IMR-90 (cell line): ENCODE data around the gene CEP83. TPM values are rescaled to one million over a fixed set of nuclear protein-coding genes. Genes with fewer than 3 reads are reported as not detected.

Source experiments
- ATAC-seq: fragments of 200-7000 bp; cut with Tn5 transposase; 2 replicates; pipeline ENCODE4 v1.9.1; 2020; ENCODE audit warnings: low read depth, mild to moderate bottlenecking, moderate library complexity
- BruUV-seq: library from RNA; stranded (reverse); fragments of 400-500 nt; replicated peaks from 2 replicates; lab custom pipeline; 2021; lab: Mats Ljungman, UMichigan
- CTCF ChIA-PET: fragments of 300-600 bp; formaldehyde crosslinking; extraction: SDS; loops from one replicate; lab custom pipeline; 2021; ENCODE audit warnings: antibody characterized with exemption; lab: Yijun Ruan, JAX
- POLR2A ChIA-PET: fragments of 300-600 bp; sonication (Branson Sonifier 250); formaldehyde crosslinking; loops from one replicate; lab custom pipeline; 2022; ENCODE audit warnings: antibody characterized with exemption; ENCODE audit not compliant: unreplicated experiment; lab: Charles Lee
- DNase-seq: peaks from one replicate; pipeline ENCODE4 v3.0.0; 2013
- H2AFZ ChIP-seq: replicated peaks from 2 replicates; pipeline ENCODE3; 2013; ENCODE audit warnings: low read length, mild to moderate bottlenecking; ENCODE audit not compliant: poor library complexity
- H2AK5ac ChIP-seq: 2 replicates; pipeline ENCODE4 v1.6.1; 2013; ENCODE audit warnings: low read depth, low read length, inconsistent platforms
- H2AK9ac ChIP-seq: replicated peaks from 2 replicates; pipeline ENCODE3; 2013; ENCODE audit warnings: mild to moderate bottlenecking, low read depth, low read length, moderate library complexity; ENCODE audit not compliant: poor library complexity
- H2BK120ac ChIP-seq: 2 replicates; pipeline ENCODE4 v1.6.1; 2013; ENCODE audit warnings: low read depth, low read length, inconsistent platforms
- H2BK15ac ChIP-seq: 3 replicates; pipeline ENCODE4 v1.6.1; 2013; ENCODE audit warnings: low read depth, low read length, inconsistent platforms
- H2BK20ac ChIP-seq: 2 replicates; pipeline ENCODE4 v1.6.1; 2013; ENCODE audit warnings: low read depth, mild to moderate bottlenecking, inconsistent platforms, low read length, moderate library complexity
- H2BK5ac ChIP-seq: 2 replicates; pipeline ENCODE4 v1.6.1; 2013; ENCODE audit warnings: mild to moderate bottlenecking, low read depth, low read length, inconsistent platforms; ENCODE audit not compliant: poor library complexity, severe bottlenecking
- H3K14ac ChIP-seq: replicated peaks from 2 replicates; pipeline ENCODE4 v1.6.1; 2013; ENCODE audit warnings: low read depth, low read length, inconsistent platforms
- H3K18ac ChIP-seq: 2 replicates; pipeline ENCODE4 v1.6.1; 2013; ENCODE audit warnings: low read depth, low read length, control low read depth
- H3K23ac ChIP-seq: 2 replicates; pipeline ENCODE4 v1.6.1; 2013; ENCODE audit warnings: low read depth, low read length, inconsistent platforms
- H3K27ac ChIP-seq: 2 replicates; pipeline ENCODE4 v1.5.1; 2013; ENCODE audit warnings: mild to moderate bottlenecking, control low read depth, low read length; ENCODE audit not compliant: insufficient read depth
- H3K27me3 ChIP-seq: 2 replicates; pipeline ENCODE4 v1.6.1; 2013; ENCODE audit warnings: low read length; ENCODE audit not compliant: control insufficient read depth, insufficient read depth
- H3K36me3 ChIP-seq: 2 replicates; pipeline ENCODE4 v1.6.1; 2013; ENCODE audit warnings: low read length, mixed read lengths; ENCODE audit not compliant: control insufficient read depth, insufficient read depth
- H3K4ac ChIP-seq: 2 replicates; pipeline ENCODE4 v1.6.1; 2013; ENCODE audit warnings: low read depth, low read length, inconsistent platforms
- H3K4me1 ChIP-seq: 2 replicates; pipeline ENCODE4 v1.6.1; 2013; ENCODE audit warnings: low read length, mixed read lengths; ENCODE audit not compliant: control insufficient read depth, insufficient read depth
- H3K4me2 ChIP-seq: 2 replicates; pipeline ENCODE4 v1.6.1; 2013; ENCODE audit warnings: low read depth, mild to moderate bottlenecking, control low read depth, low read length, moderate library complexity
- H3K4me3 ChIP-seq: 2 replicates; pipeline ENCODE4 v1.5.1; 2013; ENCODE audit warnings: low read depth, mild to moderate bottlenecking, control low read depth, low read length, moderate library complexity; ENCODE audit not compliant: insufficient read depth
- H3K56ac ChIP-seq: 2 replicates; pipeline ENCODE4 v1.6.1; 2013; ENCODE audit warnings: low read length, inconsistent platforms; ENCODE audit not compliant: insufficient read depth; ENCODE audit errors: extremely low read depth
- H3K79me1 ChIP-seq, 2 experiments: 2 replicates each; pipeline ENCODE4 v1.6.1; 2013; ENCODE audit warnings: low read length in 2 of 2, inconsistent platforms in 1 of 2, low read depth in 1 of 2
- H3K9ac ChIP-seq: 2 replicates; pipeline ENCODE4 v1.6.1; 2013; ENCODE audit warnings: low read depth, low read length, control low read depth
- H3K9me1 ChIP-seq: 2 replicates; pipeline ENCODE4 v1.6.1; 2013; ENCODE audit warnings: low read length, inconsistent platforms; ENCODE audit not compliant: insufficient read depth
- H3K9me3 ChIP-seq: 2 replicates; pipeline ENCODE4 v1.6.1; 2013; ENCODE audit warnings: low read length; ENCODE audit not compliant: control insufficient read depth, insufficient read depth
- H4K20me1 ChIP-seq: 2 replicates; pipeline ENCODE4 v1.6.1; 2013; ENCODE audit warnings: low read length, inconsistent platforms; ENCODE audit not compliant: insufficient read depth
- H4K5ac ChIP-seq: 2 replicates; pipeline ENCODE4 v1.6.1; 2013; ENCODE audit warnings: mild to moderate bottlenecking, low read depth, low read length, control low read depth
- H4K8ac ChIP-seq, 2 experiments: 2 replicates each; pipeline ENCODE4 v1.6.1; 2013; ENCODE audit warnings: low read depth in 2 of 2, low read length in 2 of 2, control low read depth in 1 of 2, inconsistent platforms in 1 of 2
- H4K91ac ChIP-seq: 2 replicates; pipeline ENCODE4 v1.6.1; 2013; ENCODE audit warnings: low read depth, low read length, inconsistent platforms; ENCODE audit not compliant: insufficient read depth
- FOS ChIP-seq: fragments of 150-350 bp; IDR thresholded peaks from 2 replicates; pipeline ENCODE4 v1.6.1; 2016; ENCODE audit warnings: low read depth, low read length
- MAFK ChIP-seq: IDR thresholded peaks from 2 replicates; pipeline ENCODE4 v1.6.1; 2012; ENCODE audit warnings: low read depth, low read length, improper control_type of control experiment
- MAZ ChIP-seq: IDR thresholded peaks from 2 replicates; pipeline ENCODE4 v1.6.1; 2012; ENCODE audit warnings: low read depth, mild to moderate bottlenecking, low read length, improper control_type of control experiment, moderate library complexity, borderline replicate concordance
- MXI1 ChIP-seq: IDR thresholded peaks from 2 replicates; pipeline ENCODE4 v1.6.1; 2012; ENCODE audit warnings: low read depth, mild to moderate bottlenecking, low read length, moderate library complexity, borderline replicate concordance
- NFE2L2 ChIP-seq: fragments of 150-350 bp; IDR thresholded peaks from 2 replicates; pipeline ENCODE4 v1.6.1; 2016; ENCODE audit warnings: low read depth, mild to moderate bottlenecking, low read length
- RCOR1 ChIP-seq: IDR thresholded peaks from 2 replicates; pipeline ENCODE4 v1.6.1; 2012; ENCODE audit warnings: mild to moderate bottlenecking, low read length, improper control_type of control experiment; ENCODE audit not compliant: insufficient replicate concordance
- RFX5 ChIP-seq: IDR thresholded peaks from 2 replicates; pipeline ENCODE4 v1.8.0; 2012; ENCODE audit warnings: low read depth, mild to moderate bottlenecking, low read length, moderate library complexity
- USF2 ChIP-seq: fragments of 150-350 bp; IDR thresholded peaks from 2 replicates; pipeline ENCODE4 v1.6.1; 2017; ENCODE audit warnings: mild to moderate bottlenecking, antibody characterized with exemption, low read length, low read depth
- WGBS, 2 experiments: methylation state at CpG; one replicate each; pipeline versions ENCODE4 v1.1.5 to v1.1.7; 2013; ENCODE audit warnings: missing lambda C conversion rate in 2 of 2; ENCODE audit not compliant: insufficient read length in 1 of 2; ENCODE audit errors: extremely low coverage in 2 of 2; 5-methylcytosine and 5-hydroxymethylcytosine counted together
- dilution Hi-C: fragments of 300-500 bp; cut with HindIII; formaldehyde crosslinking; loops from one replicate; pipeline ENCODE4 v1.14.3; 2018; ENCODE audit warnings: low sequenced_read_pairs; ENCODE audit not compliant: unreplicated experiment
- in situ Hi-C: fragments of 300-500 bp; cut with MboI; formaldehyde crosslinking; loops from 3 replicates; pipeline ENCODE4 v1.14.3; 2019; ENCODE audit warnings: low sequenced_read_pairs, inconsistent platforms, mixed read lengths
- intact Hi-C: fragments of 100-400 bp; cut with micrococcal nuclease; formaldehyde crosslinking; loops from 2 replicates; pipeline ENCODE4 v1.10.0; 2022
- polyA plus RNA-seq, 3 experiments: library from polyadenylated mRNA; depleted of rRNA; stranded (reverse); fragments of >200 nt; gene quantifications; 2 replicates each; pipeline ENCODE4 v1.2.3, GENCODE V29; 2012; ENCODE audit warnings: low replicate concordance in 1 of 3
- total RNA-seq: library from RNA; depleted of rRNA; stranded (reverse); fragments of >200 nt; gene quantifications from 2 replicates; pipeline ENCODE4 v1.2.3, GENCODE V29; 2012
- TF ChIP-seq, protein P1 (sequence below): conservative IDR thresholded peaks from 2 replicates; pipeline ENCODE4 v1.5.1; 2012; ENCODE audit warnings: mild to moderate bottlenecking, low read depth, low read length, improper control_type of control experiment

The CEP83 gene
- total and polyA plus RNA-seq, 2 of the 4 experiments (the other 2 are of a cell fraction) = 3.9 to 8.9 TPM

DNA sequence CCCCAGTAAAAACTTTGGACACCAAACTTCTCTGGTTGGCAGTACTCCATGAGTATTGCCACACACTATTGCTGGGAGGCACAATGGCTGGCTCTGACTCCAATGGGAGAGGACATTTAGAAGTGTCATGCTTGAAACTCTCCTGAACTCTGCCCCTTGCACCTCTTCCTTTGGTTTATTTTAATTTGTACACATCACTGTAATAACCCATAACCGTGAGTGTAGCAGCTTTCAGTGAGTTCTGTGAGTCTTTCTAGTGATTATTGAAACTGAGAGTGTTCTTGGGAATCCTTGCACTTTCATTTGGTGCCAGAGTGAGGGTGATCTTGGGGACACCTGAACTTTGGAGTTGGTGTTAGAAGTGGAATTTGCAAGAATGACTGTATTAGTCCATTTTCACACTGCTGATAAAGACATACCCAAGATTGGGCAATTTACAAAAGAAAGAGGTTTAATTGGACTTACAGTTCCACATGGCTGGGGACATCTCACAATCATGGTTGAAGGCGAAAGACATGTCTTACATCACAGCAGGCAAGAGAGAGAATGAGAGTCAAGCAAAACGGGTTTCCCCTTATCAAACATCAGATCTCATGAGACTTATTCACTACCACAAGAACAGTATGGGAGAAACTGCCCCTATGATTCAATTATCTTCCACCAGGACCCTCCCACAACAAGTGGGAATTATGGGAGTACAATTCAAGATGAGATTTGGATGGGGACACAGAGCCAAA is 41.3 kb upstream of the CEP83 start:
- DNase-seq (no peak), ATAC-seq (no peak)
- dilution Hi-C loops (no loop called here), intact Hi-C loops (no loop called here), in situ Hi-C loops (no loop called here)
- H2BK5ac ChIP-seq = no peak overlapping the region
- H3K9ac ChIP-seq = no peak overlapping the region
- H2BK20ac ChIP-seq = no peak overlapping the region
- H3K56ac ChIP-seq = no peak overlapping the region
- no peaks in the 10 kb centered on the region for H3K9me1 ChIP-seq
- no TSS peak for BruUV-seq
- H3K4ac ChIP-seq = no peak overlapping the region
- no peaks in the 10 kb centered on the region for H3K4me1 ChIP-seq
- H3K27me3 ChIP-seq = peaks cover 5% of the 10 kb centered on the region; the same call in 1 of the 2 replicates
- no peak overlapping the region for H3K4me2 ChIP-seq
- H2AK5ac ChIP-seq = no peak overlapping the region
- WGBS, 2 experiments = no CpG with 5 or more reads among the region's 3 CpGs
- H4K8ac ChIP-seq = no peak overlapping the region
- H3K23ac ChIP-seq = no peak overlapping the region
- H3K79me1 ChIP-seq = no peaks in the 10 kb centered on the region
- ChIA-PET POLR2A (no interaction called here), CTCF (no interaction called here)
- no peak overlapping the region for H2AFZ ChIP-seq
- no peak overlapping the region for H4K5ac ChIP-seq
- no peaks in the 10 kb centered on the region for H3K9me3 ChIP-seq
- no peak overlapping the region for H3K4me3 ChIP-seq
- H2BK15ac ChIP-seq = no peak overlapping the region
- H3K36me3 ChIP-seq = no peaks in the 10 kb centered on the region
- TF ChIP-seq MXI1 (no peak), MAZ (no peak), FOS (no peak), RCOR1 (no peak), RFX5 (no peak), USF2 (no peak), MAFK (no peak), NFE2L2 (no peak)
- TF ChIP-seq, protein P1, sequence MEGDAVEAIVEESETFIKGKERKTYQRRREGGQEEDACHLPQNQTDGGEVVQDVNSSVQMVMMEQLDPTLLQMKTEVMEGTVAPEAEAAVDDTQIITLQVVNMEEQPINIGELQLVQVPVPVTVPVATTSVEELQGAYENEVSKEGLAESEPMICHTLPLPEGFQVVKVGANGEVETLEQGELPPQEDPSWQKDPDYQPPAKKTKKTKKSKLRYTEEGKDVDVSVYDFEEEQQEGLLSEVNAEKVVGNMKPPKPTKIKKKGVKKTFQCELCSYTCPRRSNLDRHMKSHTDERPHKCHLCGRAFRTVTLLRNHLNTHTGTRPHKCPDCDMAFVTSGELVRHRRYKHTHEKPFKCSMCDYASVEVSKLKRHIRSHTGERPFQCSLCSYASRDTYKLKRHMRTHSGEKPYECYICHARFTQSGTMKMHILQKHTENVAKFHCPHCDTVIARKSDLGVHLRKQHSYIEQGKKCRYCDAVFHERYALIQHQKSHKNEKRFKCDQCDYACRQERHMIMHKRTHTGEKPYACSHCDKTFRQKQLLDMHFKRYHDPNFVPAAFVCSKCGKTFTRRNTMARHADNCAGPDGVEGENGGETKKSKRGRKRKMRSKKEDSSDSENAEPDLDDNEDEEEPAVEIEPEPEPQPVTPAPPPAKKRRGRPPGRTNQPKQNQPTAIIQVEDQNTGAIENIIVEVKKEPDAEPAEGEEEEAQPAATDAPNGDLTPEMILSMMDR = no peak
- peak overlapping the region; percentile 61 for H2AK9ac ChIP-seq
- H4K20me1 ChIP-seq = no peaks in the 10 kb centered on the region
- no peak overlapping the region for H3K27ac ChIP-seq
- H4K91ac ChIP-seq = no peak overlapping the region
- no peak overlapping the region for H3K14ac ChIP-seq
- no peak overlapping the region for H2BK120ac ChIP-seq
- no peak overlapping the region for H3K18ac ChIP-seq
